ENCODE results near the gene VCX. TPM values are rescaled to one million over a fixed set of nuclear protein-coding genes. Genes with fewer than 3 reads are reported as not detected.

VCX gene
- not detected in 2 replicates for total RNA-seq

DNA sequence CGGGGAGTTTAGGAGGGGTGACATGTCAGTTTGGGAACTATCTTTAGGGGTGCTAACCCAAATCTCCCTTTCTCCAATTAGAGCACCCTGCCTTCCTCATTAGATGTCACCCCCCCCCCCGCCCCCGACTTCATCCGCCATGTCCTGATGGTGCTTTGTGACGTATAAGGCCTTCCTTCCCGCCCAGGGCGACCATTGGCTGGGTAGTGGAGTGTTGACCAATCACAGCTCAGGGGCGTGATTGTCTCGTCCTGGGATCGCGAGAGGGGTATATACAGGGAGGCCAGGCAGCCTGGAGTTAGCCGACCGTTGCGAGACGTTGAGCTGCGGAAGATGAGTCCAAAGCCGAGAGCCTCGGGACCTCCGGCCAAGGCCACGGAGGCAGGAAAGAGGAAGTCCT is at the start of gene VCX:
Gene VCX (plus strand): TSS at position 301 of the 400 bp plus-strand sequence. CDS start 33 bp downstream, at position 334.

Other genes starting within 250 kb of the VCX start
- gene PNPLA4, start 84.2 kb downstream of the VCX start, total RNA-seq: 8.5 and 10.4 TPM in 2 replicates

Measured in endothelial cell of coronary artery (primary cell).